ENCODE measurements around the gene PCDH9. TPM values are rescaled to one million over a fixed set of nuclear protein-coding genes. Genes with fewer than 3 reads are reported as not detected.

PCDH9 gene
- total RNA-seq, 1 donor from 2014 or later, result 1.9 TPM

- Mint-ChIP-seq H3K36me3 (ENCODE audit: low read depth, unreplicated experiment) (no peaks in the 10 kb centered on the region), H3K27me3 (ENCODE audit: unreplicated experiment) (no peaks in the 10 kb centered on the region), H3K4me1 (ENCODE audit: unreplicated experiment) (no peaks in the 10 kb centered on the region), H3K4me3 (ENCODE audit: unreplicated experiment) (no peak overlapping the region), H3K27ac (ENCODE audit: unreplicated experiment) (no peak overlapping the region), H3K9me3 (ENCODE audit: unreplicated experiment) (no peaks in the 10 kb centered on the region)
- no peak for TF ChIP-seq CTCF (IDR thresholded peaks at IDR 0.05; ENCODE audit: unreplicated experiment)
- no peak for DNase-seq (ENCODE audit: low spot score)
Observed at GRCh38 chr13:66425741-66426140, 804.4 kb downstream of the PCDH9 start.

GRCh38 chr13:66424422-66424821, 805.7 kb downstream of the PCDH9 start:
- DNase-seq (ENCODE audit: low spot score), result no peak
- no peaks in the 10 kb centered on the region for H3K9me3 Mint-ChIP-seq (ENCODE audit: unreplicated experiment)
- no peak for TF ChIP-seq CTCF (IDR thresholded peaks at IDR 0.05; ENCODE audit: unreplicated experiment)
- no peaks in the 10 kb centered on the region for H3K4me1 Mint-ChIP-seq (ENCODE audit: unreplicated experiment)
- no peaks in the 10 kb centered on the region for H3K27me3 Mint-ChIP-seq (ENCODE audit: unreplicated experiment)
- H3K36me3 Mint-ChIP-seq (ENCODE audit: low read depth, unreplicated experiment), result no peaks in the 10 kb centered on the region
- H3K27ac Mint-ChIP-seq (ENCODE audit: unreplicated experiment), result no peak overlapping the region
- H3K4me3 Mint-ChIP-seq (ENCODE audit: unreplicated experiment), result no peak overlapping the region

- no peaks in the 10 kb centered on the region for H3K4me1 Mint-ChIP-seq (ENCODE audit: unreplicated experiment)
- H3K36me3 Mint-ChIP-seq (ENCODE audit: low read depth, unreplicated experiment), result no peaks in the 10 kb centered on the region
- H3K9me3 Mint-ChIP-seq (ENCODE audit: unreplicated experiment), result no peaks in the 10 kb centered on the region
- DNase-seq (ENCODE audit: low spot score), result no peak
- no peak for TF ChIP-seq CTCF (IDR thresholded peaks at IDR 0.05; ENCODE audit: unreplicated experiment)
- H3K27ac Mint-ChIP-seq (ENCODE audit: unreplicated experiment), result no peak overlapping the region
- H3K27me3 Mint-ChIP-seq (ENCODE audit: unreplicated experiment), result peaks cover 2% of the 10 kb centered on the region
- no peak overlapping the region for H3K4me3 Mint-ChIP-seq (ENCODE audit: unreplicated experiment)
Observed at GRCh38 chr13:66415444-66415843, 814.7 kb downstream of the PCDH9 start.

- no peak for DNase-seq (ENCODE audit: low spot score)
- Mint-ChIP-seq H3K27me3 (ENCODE audit: unreplicated experiment) (peaks cover 2% of the 10 kb centered on the region), H3K4me1 (ENCODE audit: unreplicated experiment) (no peaks in the 10 kb centered on the region), H3K9me3 (ENCODE audit: unreplicated experiment) (no peaks in the 10 kb centered on the region), H3K36me3 (ENCODE audit: low read depth, unreplicated experiment) (no peaks in the 10 kb centered on the region), H3K4me3 (ENCODE audit: unreplicated experiment) (no peak overlapping the region), H3K27ac (ENCODE audit: unreplicated experiment) (no peak overlapping the region)
- TF ChIP-seq CTCF (IDR thresholded peaks at IDR 0.05; ENCODE audit: unreplicated experiment), result no peak
Observed at GRCh38 chr13:66414066-66414800, 815.9 kb downstream of the PCDH9 start.

GRCh38 chr13:66410314-66410713, 819.8 kb downstream of the PCDH9 start:
- no peak for DNase-seq (ENCODE audit: low spot score)
- H3K4me3 Mint-ChIP-seq (ENCODE audit: unreplicated experiment), result no peak overlapping the region
- no peak overlapping the region for H3K27ac Mint-ChIP-seq (ENCODE audit: unreplicated experiment)
- H3K36me3 Mint-ChIP-seq (ENCODE audit: low read depth, unreplicated experiment), result no peaks in the 10 kb centered on the region
- no peaks in the 10 kb centered on the region for H3K9me3 Mint-ChIP-seq (ENCODE audit: unreplicated experiment)
- TF ChIP-seq CTCF (IDR thresholded peaks at IDR 0.05; ENCODE audit: unreplicated experiment), result no peak
- no peaks in the 10 kb centered on the region for H3K27me3 Mint-ChIP-seq (ENCODE audit: unreplicated experiment)
- no peaks in the 10 kb centered on the region for H3K4me1 Mint-ChIP-seq (ENCODE audit: unreplicated experiment)

Data from endothelial cell (in vitro differentiated cells).